ENCODE data around the gene IP6K3. TPM values are rescaled to one million over a fixed set of nuclear protein-coding genes. Genes with fewer than 3 reads are reported as not detected.

Gene IP6K3
- total RNA-seq, 1 donor = 6.0 TPM

DNA sequence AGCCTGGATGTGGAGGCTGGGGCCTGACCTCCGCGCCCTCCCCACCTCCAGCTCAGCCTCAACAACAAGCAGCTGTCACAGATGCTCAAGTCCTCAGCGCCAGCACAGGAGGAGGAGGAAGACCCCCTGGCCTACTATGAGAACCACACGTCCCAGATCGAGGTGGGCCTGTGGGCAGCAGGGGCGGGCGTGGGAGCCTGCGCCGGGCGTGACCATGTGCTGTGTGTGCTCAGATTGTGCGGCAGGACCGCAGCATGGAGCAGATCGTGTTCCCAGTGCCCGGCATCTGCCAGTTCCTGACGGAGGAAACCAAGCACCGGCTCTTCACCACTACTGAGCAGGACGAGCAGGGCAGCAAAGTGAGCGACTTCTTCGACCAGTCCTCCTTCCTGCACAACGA is 58.7 kb downstream of the IP6K3 start:
- no peak for DNase-seq (ENCODE audit: low read depth)
- no peak overlapping the region for H3K4me3 ChIP-seq (ENCODE audit: low read depth, low read length)
- TF ChIP-seq, protein P1, sequence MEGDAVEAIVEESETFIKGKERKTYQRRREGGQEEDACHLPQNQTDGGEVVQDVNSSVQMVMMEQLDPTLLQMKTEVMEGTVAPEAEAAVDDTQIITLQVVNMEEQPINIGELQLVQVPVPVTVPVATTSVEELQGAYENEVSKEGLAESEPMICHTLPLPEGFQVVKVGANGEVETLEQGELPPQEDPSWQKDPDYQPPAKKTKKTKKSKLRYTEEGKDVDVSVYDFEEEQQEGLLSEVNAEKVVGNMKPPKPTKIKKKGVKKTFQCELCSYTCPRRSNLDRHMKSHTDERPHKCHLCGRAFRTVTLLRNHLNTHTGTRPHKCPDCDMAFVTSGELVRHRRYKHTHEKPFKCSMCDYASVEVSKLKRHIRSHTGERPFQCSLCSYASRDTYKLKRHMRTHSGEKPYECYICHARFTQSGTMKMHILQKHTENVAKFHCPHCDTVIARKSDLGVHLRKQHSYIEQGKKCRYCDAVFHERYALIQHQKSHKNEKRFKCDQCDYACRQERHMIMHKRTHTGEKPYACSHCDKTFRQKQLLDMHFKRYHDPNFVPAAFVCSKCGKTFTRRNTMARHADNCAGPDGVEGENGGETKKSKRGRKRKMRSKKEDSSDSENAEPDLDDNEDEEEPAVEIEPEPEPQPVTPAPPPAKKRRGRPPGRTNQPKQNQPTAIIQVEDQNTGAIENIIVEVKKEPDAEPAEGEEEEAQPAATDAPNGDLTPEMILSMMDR (IDR thresholded peaks at IDR 0.05; ENCODE audit: insufficient read depth, low read depth, low read length) = no peak

DNA sequence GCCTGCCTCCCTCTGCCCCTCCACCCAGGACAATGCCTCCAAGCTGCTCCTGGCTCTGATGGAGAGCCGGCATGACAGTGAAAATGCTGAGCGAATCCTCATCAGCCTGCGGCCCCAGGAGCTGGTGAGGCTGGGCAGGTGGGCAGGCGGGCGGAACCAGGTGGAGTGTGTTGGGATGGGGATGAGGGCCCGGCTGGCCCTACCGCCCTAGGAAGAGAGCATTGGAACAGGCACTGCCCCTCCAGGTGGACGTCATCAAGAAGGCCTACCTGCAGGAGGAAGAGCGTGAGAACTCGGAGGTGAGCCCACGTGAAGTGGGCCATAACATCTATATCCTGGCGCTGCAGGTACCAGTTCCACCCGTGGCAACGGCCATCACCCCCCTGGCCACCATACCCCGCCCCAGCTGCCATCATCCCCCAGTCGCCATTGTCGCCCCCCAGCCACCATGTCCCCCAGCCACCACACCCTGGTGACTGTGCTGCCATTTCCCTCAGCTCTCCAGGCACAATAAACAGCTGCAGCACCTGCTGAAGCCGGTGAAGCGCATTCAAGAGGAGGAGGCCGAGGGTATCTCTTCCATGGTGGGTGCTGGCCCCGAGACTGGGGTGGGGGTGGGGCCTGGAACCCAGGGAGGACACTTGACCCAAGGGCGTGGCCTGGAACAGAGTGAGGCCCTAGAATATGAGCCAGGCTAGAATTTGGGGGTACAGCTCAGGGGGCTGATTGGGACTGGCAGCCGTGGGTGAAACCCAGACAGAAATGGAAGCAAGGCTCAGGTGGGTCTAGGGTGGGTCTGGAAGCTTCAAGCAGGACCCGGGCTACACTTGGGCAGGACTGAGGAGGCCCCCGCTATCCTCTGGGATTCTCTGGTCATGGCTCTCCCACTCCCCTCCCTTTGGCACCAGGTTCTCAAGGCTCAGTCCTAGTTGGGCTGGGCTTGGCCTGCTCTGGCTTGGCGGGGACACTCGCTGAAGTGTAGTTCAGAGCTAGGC is 59.4 kb downstream of the IP6K3 start:
- DNase-seq (ENCODE audit: low read depth) = no peak
- TF ChIP-seq, protein P1 (IDR thresholded peaks at IDR 0.05; ENCODE audit: insufficient read depth, low read depth, low read length) = no peak
- no peak overlapping the region for H3K4me3 ChIP-seq (ENCODE audit: low read depth, low read length)

DNA sequence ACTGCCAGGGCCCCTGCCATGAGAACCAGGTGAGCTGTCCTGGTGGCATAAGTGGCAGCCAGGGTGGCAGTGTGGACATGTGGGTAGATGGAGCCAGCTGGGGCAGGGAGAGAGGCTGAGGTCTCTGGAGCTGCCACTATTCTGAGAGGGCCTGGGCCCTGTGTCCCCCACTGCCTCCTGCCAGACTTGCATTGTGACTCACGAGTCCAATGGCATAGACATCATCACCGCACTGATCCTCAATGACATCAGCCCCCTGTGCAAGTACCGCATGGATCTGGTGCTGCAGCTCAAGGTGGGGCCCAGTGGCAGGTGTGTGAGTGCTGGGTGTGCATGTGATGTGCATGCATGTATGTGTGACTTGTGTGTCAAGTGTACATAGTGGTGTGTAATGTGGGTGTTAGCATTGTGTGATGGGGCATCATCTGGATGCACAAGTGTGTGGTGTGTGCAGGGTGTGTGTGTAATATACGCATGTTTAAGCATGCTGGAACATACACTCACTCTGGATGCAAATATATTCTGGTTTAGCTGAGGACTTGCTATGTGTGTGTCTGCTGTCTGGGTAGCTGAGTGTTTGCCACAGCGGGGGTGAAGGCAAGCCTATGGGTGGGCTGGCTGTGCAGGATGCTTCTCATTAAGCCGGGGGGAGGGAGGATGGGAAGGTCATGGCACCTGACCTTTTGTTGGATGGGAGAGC is 60.3 kb downstream of the IP6K3 start:
- TF ChIP-seq, protein P1 (IDR thresholded peaks at IDR 0.05; ENCODE audit: insufficient read depth, low read depth, low read length) = no peak
- DNase-seq (ENCODE audit: low read depth) = no peak
- no peak overlapping the region for H3K4me3 ChIP-seq (ENCODE audit: low read depth, low read length)

DNA sequence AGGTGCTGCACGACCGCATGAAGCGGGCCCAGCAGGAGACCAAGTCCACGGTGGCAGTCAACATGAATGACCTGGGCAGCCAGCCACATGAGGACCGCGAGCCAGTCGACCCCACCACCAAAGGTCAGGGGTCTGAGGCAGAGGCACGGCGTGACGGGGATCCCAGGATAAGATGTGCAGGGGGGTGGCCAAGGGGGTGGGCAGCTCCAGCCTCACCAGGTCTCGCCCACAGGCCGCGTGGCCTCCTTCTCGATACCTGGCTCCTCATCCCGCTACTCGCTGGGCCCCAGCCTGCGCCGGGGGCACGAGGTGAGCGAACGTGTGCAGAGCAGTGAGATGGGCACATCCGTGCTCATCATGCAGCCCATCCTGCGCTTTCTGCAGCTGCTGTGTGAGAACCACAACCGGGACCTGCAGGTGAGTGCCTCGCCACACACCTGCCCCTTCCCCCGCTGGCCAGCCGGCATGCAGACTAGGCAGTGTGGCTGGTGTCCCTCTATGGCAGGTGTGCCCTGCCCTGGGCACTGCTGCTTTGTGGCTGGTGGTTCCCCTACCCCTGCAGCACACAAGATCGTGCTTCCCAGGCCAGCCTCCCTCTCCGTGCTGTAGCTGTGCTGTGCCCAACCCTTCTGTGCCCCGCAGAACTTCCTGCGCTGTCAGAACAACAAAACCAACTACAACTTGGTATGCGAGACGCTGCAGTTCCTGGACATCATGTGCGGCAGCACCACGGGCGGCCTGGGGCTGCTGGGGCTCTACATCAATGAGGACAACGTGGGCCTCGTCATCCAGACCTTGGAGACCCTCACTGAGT is 61.1 kb downstream of the IP6K3 start:
- H3K4me3 ChIP-seq (ENCODE audit: low read depth, low read length) = no peak overlapping the region
- no peak for DNase-seq (ENCODE audit: low read depth)
- TF ChIP-seq, protein P1 (IDR thresholded peaks at IDR 0.05; ENCODE audit: insufficient read depth, low read depth, low read length) = no peak

DNA sequence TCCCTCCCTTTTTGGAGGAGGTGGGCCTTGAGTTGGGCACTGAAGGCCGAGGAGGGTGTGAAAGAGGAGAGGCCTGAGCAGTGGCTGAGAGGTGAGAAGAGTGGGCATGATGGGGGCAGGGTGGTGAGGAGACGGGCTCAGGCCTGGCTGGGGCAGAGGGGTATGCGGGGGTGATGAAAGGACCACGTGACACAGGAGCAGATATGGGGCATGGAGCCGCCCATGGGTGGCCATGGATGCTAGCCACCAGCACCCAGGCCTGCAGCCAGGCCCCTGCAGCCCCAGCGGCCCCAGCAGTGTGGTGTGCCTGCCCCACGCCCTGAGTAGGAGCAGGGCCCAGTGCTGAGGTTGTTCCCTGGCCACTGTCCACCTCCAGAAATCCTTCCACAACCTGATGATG is 61.7 kb downstream of the IP6K3 start:
- no peak for DNase-seq (ENCODE audit: low read depth)
- TF ChIP-seq, protein P1 (IDR thresholded peaks at IDR 0.05; ENCODE audit: insufficient read depth, low read depth, low read length) = no peak
- H3K4me3 ChIP-seq (ENCODE audit: low read depth, low read length) = no peak overlapping the region

DNA sequence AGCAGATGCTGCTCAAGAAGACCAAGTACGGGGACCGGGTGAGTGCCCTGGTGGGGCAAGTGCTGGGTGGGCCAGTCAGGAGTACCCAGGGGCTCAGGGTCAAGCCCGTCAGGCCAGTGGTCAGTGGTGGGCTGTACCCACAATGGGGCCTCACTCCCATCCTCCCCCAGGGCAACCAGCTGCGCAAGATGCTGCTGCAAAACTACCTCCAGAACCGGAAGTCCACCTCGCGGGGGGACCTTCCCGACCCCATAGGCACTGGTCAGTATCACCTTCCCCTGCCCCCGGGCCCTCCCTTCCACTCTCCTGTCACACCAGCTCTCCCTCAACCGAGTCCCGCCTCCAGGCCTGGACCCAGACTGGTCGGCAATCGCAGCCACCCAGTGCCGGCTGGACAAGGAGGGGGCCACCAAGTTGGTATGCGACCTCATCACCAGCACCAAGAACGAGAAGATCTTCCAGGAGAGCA is 62.2 kb downstream of the IP6K3 start:
- no peak overlapping the region for H3K4me3 ChIP-seq (ENCODE audit: low read depth, low read length)
- TF ChIP-seq, protein P1 (IDR thresholded peaks at IDR 0.05; ENCODE audit: insufficient read depth, low read depth, low read length) = no peak
- no peak for DNase-seq (ENCODE audit: low read depth)

Measured in fibroblast of villous mesenchyme (primary cell).